HFF-Myc (cell line): ENCODE measurements around the gene ILF3.

ENCODE experiments used
- DNase-seq: peaks from one replicate; pipeline ENCODE4 v3.0.0-alpha.2; 2011; ENCODE audit warnings: low read depth; ENCODE audit errors: extremely low read depth
- H3K4me3 ChIP-seq: replicated peaks from 2 replicates; pipeline ENCODE4 v1.5.1; 2011; ENCODE audit warnings: low read depth, mild to moderate bottlenecking, control low read depth, low read length
- CTCF ChIP-seq: IDR thresholded peaks from 2 replicates; pipeline ENCODE4 v1.5.1; 2012; ENCODE audit warnings: mild to moderate bottlenecking, low read depth, low read length, control low read depth; ENCODE audit errors: missing control alignments

The ILF3 gene

GRCh38 chr19:10642473-10643171 lies 11.5 kb upstream of the ILF3 start:
- TF ChIP-seq CTCF = no peak
- H3K4me3 ChIP-seq = no peak overlapping the region
- no peak for DNase-seq

GRCh38 chr19:10643172-10643967 lies 10.8 kb upstream of the ILF3 start:
- H3K4me3 ChIP-seq = no peak overlapping the region

GRCh38 chr19:10643968-10644259 lies 10.2 kb upstream of the ILF3 start:
- no peak overlapping the region for H3K4me3 ChIP-seq
- no peak for DNase-seq
- no peak for TF ChIP-seq CTCF

More at GRCh38 chr19:10643172-10643967, 10.8 kb upstream of the ILF3 start:
- no peak for TF ChIP-seq CTCF
- no peak for DNase-seq

GRCh38 chr19:10644260-10645007 lies 9.7 kb upstream of the ILF3 start:
- no peak overlapping the region for H3K4me3 ChIP-seq
- peak; percentile 43 for DNase-seq
- peak; percentile 91 for TF ChIP-seq CTCF

GRCh38 chr19:10646456-10647159 lies 7.5 kb upstream of the ILF3 start:
- no peak for DNase-seq
- H3K4me3 ChIP-seq = no peak overlapping the region
- TF ChIP-seq CTCF = no peak

- DNase-seq = no peak
- no peak for TF ChIP-seq CTCF
- H3K4me3 ChIP-seq = no peak overlapping the region
Measured at GRCh38 chr19:10648360-10648759, 5.8 kb upstream of the ILF3 start.
